ENCODE data around the gene DDX20.

- TF ChIP-seq EZH2 (IDR thresholded peaks at IDR 0.05; ENCODE audit: insufficient read depth, poor library complexity, severe bottlenecking): no peak
- TF ChIP-seq EZH2phosphoT487 (IDR thresholded peaks at IDR 0.05; ENCODE audit: insufficient read depth, low read depth): no peak
These were observed 8.4 kb upstream of the DDX20 start for GRCh38 chr1:111747282-111747734.
